Thyroid gland (tissue), 4 donors: ENCODE data around the gene PATL1.

ENCODE experiments used
- CTCF ChIP-seq, 6 experiments: fragments of 200-600 bp in 3 of 6; fragments of 450-650 bp in 3 of 6; sonication (generic) in 3 of 6; IDR thresholded peaks; one replicate each; pipeline ENCODE4 v1.5.1; 2016 to 2019; ENCODE audit warnings: antibody characterized with exemption in 6 of 6, mild to moderate bottlenecking in 2 of 6, inconsistent platforms in 1 of 6, moderate library complexity in 1 of 6
- POLR2A ChIP-seq, 2 donors: fragments of 450-650 bp; IDR thresholded peaks; one replicate each; pipeline ENCODE4 v1.6.1; 2017; ENCODE audit warnings: antibody characterized with exemption in 2 of 2, mild to moderate bottlenecking in 2 of 2, moderate library complexity in 1 of 2

GRCh38 chr11:59679347-59679746 is 10.5 kb upstream of the PATL1 start:
- no peak for TF ChIP-seq POLR2A (IDR thresholded peaks at IDR 0.05)
- TF ChIP-seq CTCF (IDR thresholded peaks at IDR 0.05), result no peak
